KMS-11 (cell line): ENCODE data around the gene SCN5A.

Experiments
- H2AFZ ChIP-seq: fragments of 200-600 bp; sonication (generic); 2 replicates; pipeline ENCODE4 v1.6.1; 2016; ENCODE audit warnings: antibody characterized with exemption, mixed run types, low read depth
- H3K27ac ChIP-seq: fragments of 200-600 bp; sonication (generic); 2 replicates; pipeline ENCODE4 v1.6.1; 2016; ENCODE audit warnings: mild to moderate bottlenecking, mixed run types
- H3K27me3 ChIP-seq: fragments of 200-600 bp; sonication (generic); 2 replicates; pipeline ENCODE4 v1.6.1; 2017; ENCODE audit warnings: mild to moderate bottlenecking, low read depth, mixed run types, moderate library complexity; ENCODE audit not compliant: insufficient read depth
- H3K36me3 ChIP-seq: fragments of 200-600 bp; sonication (generic); 2 replicates; pipeline ENCODE4 v1.6.1; 2017; ENCODE audit warnings: mild to moderate bottlenecking, mixed run types; ENCODE audit not compliant: insufficient read depth
- H3K4me1 ChIP-seq: fragments of 200-600 bp; sonication (generic); 2 replicates; pipeline ENCODE4 v1.6.1; 2016; ENCODE audit warnings: mild to moderate bottlenecking, low read depth, mixed run types; ENCODE audit not compliant: poor library complexity, severe bottlenecking
- H3K4me2 ChIP-seq: fragments of 200-600 bp; sonication (generic); 2 replicates; pipeline ENCODE4 v1.7.0; 2016; ENCODE audit warnings: mild to moderate bottlenecking, mixed run types
- H3K4me3 ChIP-seq: fragments of 200-600 bp; sonication (generic); IDR thresholded peaks from 2 replicates; pipeline ENCODE4 v1.6.1; 2017; ENCODE audit warnings: low read depth, low read length, mixed read lengths; ENCODE audit not compliant: insufficient read depth
- H3K79me2 ChIP-seq: fragments of 200-600 bp; sonication (generic); 2 replicates; pipeline ENCODE4 v1.6.1; 2016; ENCODE audit warnings: low read depth, mixed run types; ENCODE audit not compliant: insufficient read depth
- H3K9ac ChIP-seq: fragments of 200-600 bp; sonication (generic); 2 replicates; pipeline ENCODE4 v1.6.1; 2016; ENCODE audit warnings: mild to moderate bottlenecking, mixed run types
- H4K20me1 ChIP-seq: fragments of 200-600 bp; sonication (generic); 2 replicates; pipeline ENCODE4 v1.6.1; 2016; ENCODE audit warnings: mild to moderate bottlenecking, mixed run types; ENCODE audit not compliant: insufficient read depth
- TF ChIP-seq, protein P1 (sequence below): fragments of 200-600 bp; sonication (generic); conservative IDR thresholded peaks from 2 replicates; pipeline ENCODE4 v1.6.1; 2017; ENCODE audit warnings: low read depth, mild to moderate bottlenecking, antibody characterized with exemption, low read length, moderate library complexity, mixed read lengths

SCN5A gene

GRCh38 chr3:38528457-38528856 is 121.0 kb downstream of the SCN5A start:
- Histone ChIP-seq H4K20me1 (no peaks in the 10 kb centered on the region), H3K4me3 (no peak overlapping the region)

DNA sequence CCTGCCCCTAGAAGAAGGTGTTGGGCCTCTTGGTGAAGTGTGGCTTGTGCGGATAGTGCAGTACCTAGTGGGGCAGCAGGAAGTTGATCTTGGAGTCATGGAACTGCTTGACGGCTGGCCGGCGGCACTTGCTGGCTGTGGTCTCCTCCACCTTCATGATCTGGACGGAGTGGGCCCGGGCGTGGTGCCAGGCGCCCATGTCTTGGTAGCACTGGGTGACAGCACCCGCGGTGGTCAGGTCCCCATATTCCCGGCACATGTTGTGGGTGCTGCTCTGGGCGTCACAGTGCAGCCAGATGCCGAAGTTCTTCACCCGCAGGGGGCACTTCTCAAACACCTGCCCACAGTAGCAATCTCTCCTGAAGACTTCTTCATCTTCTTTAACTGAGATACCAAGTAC is 122.7 kb downstream of the SCN5A start:
- Histone ChIP-seq H3K27ac (no peak overlapping the region), H3K9ac (no peak overlapping the region), H3K4me2 (no peak overlapping the region), H3K27me3 (no peaks in the 10 kb centered on the region), H3K36me3 (no peaks in the 10 kb centered on the region), H2AFZ (no peak overlapping the region), H3K4me3 (no peak overlapping the region), H4K20me1 (no peaks in the 10 kb centered on the region), H3K4me1 (no peaks in the 10 kb centered on the region), H3K79me2 (no peaks in the 10 kb centered on the region)
- TF ChIP-seq, protein P1, sequence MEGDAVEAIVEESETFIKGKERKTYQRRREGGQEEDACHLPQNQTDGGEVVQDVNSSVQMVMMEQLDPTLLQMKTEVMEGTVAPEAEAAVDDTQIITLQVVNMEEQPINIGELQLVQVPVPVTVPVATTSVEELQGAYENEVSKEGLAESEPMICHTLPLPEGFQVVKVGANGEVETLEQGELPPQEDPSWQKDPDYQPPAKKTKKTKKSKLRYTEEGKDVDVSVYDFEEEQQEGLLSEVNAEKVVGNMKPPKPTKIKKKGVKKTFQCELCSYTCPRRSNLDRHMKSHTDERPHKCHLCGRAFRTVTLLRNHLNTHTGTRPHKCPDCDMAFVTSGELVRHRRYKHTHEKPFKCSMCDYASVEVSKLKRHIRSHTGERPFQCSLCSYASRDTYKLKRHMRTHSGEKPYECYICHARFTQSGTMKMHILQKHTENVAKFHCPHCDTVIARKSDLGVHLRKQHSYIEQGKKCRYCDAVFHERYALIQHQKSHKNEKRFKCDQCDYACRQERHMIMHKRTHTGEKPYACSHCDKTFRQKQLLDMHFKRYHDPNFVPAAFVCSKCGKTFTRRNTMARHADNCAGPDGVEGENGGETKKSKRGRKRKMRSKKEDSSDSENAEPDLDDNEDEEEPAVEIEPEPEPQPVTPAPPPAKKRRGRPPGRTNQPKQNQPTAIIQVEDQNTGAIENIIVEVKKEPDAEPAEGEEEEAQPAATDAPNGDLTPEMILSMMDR, result no peak

More at GRCh38 chr3:38528457-38528856, 121.0 kb downstream of the SCN5A start:
- Histone ChIP-seq H3K9ac (no peak overlapping the region), H2AFZ (no peak overlapping the region), H3K27me3 (no peaks in the 10 kb centered on the region), H3K4me2 (no peak overlapping the region), H3K36me3 (no peaks in the 10 kb centered on the region), H3K27ac (no peak overlapping the region), H3K79me2 (no peaks in the 10 kb centered on the region), H3K4me1 (no peaks in the 10 kb centered on the region)
- TF ChIP-seq, protein P1, result no peak

GRCh38 chr3:38524141-38524739 is 125.2 kb downstream of the SCN5A start:
- Histone ChIP-seq H3K79me2 (no peaks in the 10 kb centered on the region), H3K9ac (no peak overlapping the region), H3K4me3 (no peak overlapping the region), H3K4me1 (no peaks in the 10 kb centered on the region), H3K4me2 (no peak overlapping the region), H4K20me1 (no peaks in the 10 kb centered on the region), H3K36me3 (no peaks in the 10 kb centered on the region), H3K27me3 (no peaks in the 10 kb centered on the region), H2AFZ (no peak overlapping the region), H3K27ac (no peak overlapping the region)
- TF ChIP-seq, protein P1, result no peak

DNA sequence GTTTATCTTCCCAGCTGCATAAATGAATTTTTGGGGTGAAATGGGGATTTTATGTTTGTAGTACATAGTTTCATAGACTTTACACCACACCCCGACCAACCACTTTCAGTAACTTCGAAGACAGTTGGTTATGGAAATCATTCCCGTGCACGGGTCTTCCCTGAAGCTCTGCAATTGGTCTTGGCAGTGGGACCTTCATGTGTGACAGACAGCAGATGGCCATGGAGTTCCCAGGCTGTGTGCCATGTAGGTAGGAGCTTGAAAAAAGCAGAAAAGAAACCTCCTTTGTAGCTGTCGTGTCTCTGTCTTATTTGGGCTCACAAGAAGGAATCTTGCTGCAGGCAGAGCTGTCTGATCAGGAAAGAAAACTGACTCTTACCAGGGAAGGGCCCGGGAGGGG is 127.5 kb downstream of the SCN5A start:
- Histone ChIP-seq H3K9ac (no peak overlapping the region), H3K4me1 (no peaks in the 10 kb centered on the region), H3K36me3 (no peaks in the 10 kb centered on the region), H3K27me3 (no peaks in the 10 kb centered on the region), H3K4me3 (no peak overlapping the region), H3K79me2 (no peaks in the 10 kb centered on the region), H4K20me1 (no peaks in the 10 kb centered on the region), H3K4me2 (no peak overlapping the region), H3K27ac (no peak overlapping the region), H2AFZ (no peak overlapping the region)
- TF ChIP-seq, protein P1, result no peak
